Bronchial epithelial cell (primary cell): Measurements from ENCODE around the gene BABAM2. TPM values are rescaled to one million over a fixed set of nuclear protein-coding genes. Genes with fewer than 3 reads are reported as not detected.

Experiments
- DNase-seq: peaks from one replicate; pipeline ENCODE4 v3.0.0-alpha.2; 2010; ENCODE audit warnings: low read depth
- FAIRE-seq: peaks from 2 replicates; lab custom pipeline; 2011; peaks lifted over from hg19 to GRCh38; lab: Jason Lieb, UNC
- H3K27me3 ChIP-seq: 2 replicates; pipeline ENCODE4 v1.5.1; 2011; ENCODE audit warnings: low read length; ENCODE audit not compliant: control insufficient read depth, insufficient read depth
- H3K36me3 ChIP-seq: 2 replicates; pipeline ENCODE4 v1.5.1; 2011; ENCODE audit warnings: low read length; ENCODE audit not compliant: control insufficient read depth, insufficient read depth
- H3K4me3 ChIP-seq: 2 replicates; pipeline ENCODE4 v1.5.1; 2011; ENCODE audit warnings: mild to moderate bottlenecking, low read depth, low read length, control low read depth
- CTCF ChIP-seq: IDR thresholded peaks from 2 replicates; pipeline ENCODE4 v1.5.1; 2011; ENCODE audit warnings: mild to moderate bottlenecking, moderate library complexity, low read length, control low read depth, inconsistent platforms; ENCODE audit not compliant: insufficient read depth, severe bottlenecking
- total RNA-seq: library from RNA; depleted of rRNA; stranded (reverse); fragments of >200 nt; gene quantifications from 2 replicates; pipeline ENCODE4 v1.2.1, GENCODE V29; 2014

Gene BABAM2
- total RNA-seq, 1 donor from 2014 or later = 8.4 TPM

- DNase-seq (peak; percentile 65), FAIRE-seq (no peak)
- no peak overlapping the region for H3K4me3 ChIP-seq
- no peaks in the 10 kb centered on the region for H3K27me3 ChIP-seq
- TF ChIP-seq CTCF = no peak
- no peaks in the 10 kb centered on the region for H3K36me3 ChIP-seq
These were observed 318.7 kb downstream of the BABAM2 start for GRCh38 chr2:28209261-28209691.

DNA sequence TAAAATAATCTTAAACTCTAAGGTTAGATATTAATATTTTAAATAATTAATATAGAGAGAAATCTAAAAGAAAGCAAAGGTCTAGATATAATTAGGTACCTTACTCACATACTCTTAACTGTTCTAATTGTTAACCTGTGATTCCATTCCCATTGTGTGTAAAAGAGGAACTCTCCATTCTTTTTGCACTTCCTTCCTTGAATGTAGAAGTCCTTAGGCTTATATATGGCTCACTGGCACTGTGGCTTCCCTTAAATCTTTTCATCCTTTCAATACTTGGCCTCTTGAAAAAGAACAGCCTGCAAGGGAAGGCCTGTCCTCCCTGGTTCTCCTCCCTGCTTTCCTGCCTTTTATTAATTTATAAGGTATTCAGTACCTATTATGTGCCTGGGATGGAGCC, 319.3 kb downstream of the BABAM2 start:
- Histone ChIP-seq H3K27me3 (no peaks in the 10 kb centered on the region), H3K4me3 (no peak overlapping the region), H3K36me3 (no peaks in the 10 kb centered on the region)
- no peak for TF ChIP-seq CTCF
- DNase-seq (no peak), FAIRE-seq (no peak)

- DNase-seq = no peak
- no peak for FAIRE-seq
These were observed 320.0 kb downstream of the BABAM2 start for GRCh38 chr2:28210535-28210934.

DNA sequence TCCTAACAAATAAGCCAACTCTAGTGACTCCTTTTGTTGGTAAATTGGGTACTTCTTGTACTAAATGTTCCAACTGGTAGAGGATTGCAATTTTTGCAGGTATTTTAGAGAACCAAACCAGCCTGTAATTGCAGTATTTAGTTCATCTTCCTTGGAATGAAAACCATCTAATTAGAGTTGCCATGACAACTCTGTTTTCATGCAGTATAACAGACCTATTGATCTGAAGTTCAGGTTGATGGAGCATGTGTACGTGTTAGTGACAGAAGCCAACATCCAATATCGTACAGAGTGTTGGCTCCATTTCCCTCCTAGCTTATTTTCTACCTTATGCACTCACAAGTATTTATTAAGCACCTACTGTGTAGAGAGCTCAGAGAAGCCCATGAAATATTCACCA, 325.8 kb downstream of the BABAM2 start:
- no peaks in the 10 kb centered on the region for H3K36me3 ChIP-seq
- no peak for FAIRE-seq
- TF ChIP-seq CTCF = no peak
- no peak for DNase-seq
- H3K4me3 ChIP-seq = no peak overlapping the region
- no peaks in the 10 kb centered on the region for H3K27me3 ChIP-seq

More at GRCh38 chr2:28210535-28210934, 320.0 kb downstream of the BABAM2 start:
- TF ChIP-seq CTCF = no peak
- Histone ChIP-seq H3K27me3 (no peaks in the 10 kb centered on the region), H3K4me3 (no peak overlapping the region), H3K36me3 (no peaks in the 10 kb centered on the region)

GRCh38 chr2:28217042-28217740, 326.7 kb downstream of the BABAM2 start:
- no peak for TF ChIP-seq CTCF
- no peaks in the 10 kb centered on the region for H3K27me3 ChIP-seq
- H3K4me3 ChIP-seq = no peak overlapping the region
- no peak for FAIRE-seq
- H3K36me3 ChIP-seq = no peaks in the 10 kb centered on the region
- DNase-seq = peak; percentile 46

DNA sequence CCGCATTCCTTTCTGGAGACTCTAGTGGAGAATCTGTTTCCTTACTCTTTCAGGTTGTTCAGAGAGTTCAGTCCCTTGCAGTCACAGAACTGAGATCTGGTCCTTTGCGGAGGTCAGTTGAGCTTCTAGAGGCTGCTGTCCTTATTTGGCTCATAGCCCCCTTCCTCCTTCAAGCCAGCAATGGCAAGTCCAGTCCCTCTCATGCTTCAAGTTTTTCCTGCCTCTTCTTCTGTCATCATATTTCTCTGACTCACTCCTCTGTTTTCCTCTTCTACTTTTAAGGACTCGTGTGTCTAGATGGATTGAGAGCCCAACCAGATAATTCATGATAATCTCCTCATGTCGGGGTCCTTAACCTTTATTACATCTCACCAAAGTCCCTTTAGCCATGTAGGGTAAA, 328.6 kb downstream of the BABAM2 start:
- no peak for FAIRE-seq
- TF ChIP-seq CTCF = no peak
- Histone ChIP-seq H3K36me3 (no peaks in the 10 kb centered on the region), H3K4me3 (no peak overlapping the region), H3K27me3 (no peaks in the 10 kb centered on the region)
- DNase-seq = no peak
